ENCODE measurements around the gene GMPS. TPM values are rescaled to one million over a fixed set of nuclear protein-coding genes. Genes with fewer than 3 reads are reported as not detected.

The GMPS gene
- total and polyA plus RNA-seq, 10 of the 15 experiments (the other 5 are each of a cell fraction or from before 2014, with no cell fraction given), result 33.2 to 143 (median 79.0) TPM

GRCh38 chr3:155884292-155884691, 13.8 kb downstream of the GMPS start:
- H3K9ac ChIP-seq (ENCODE audit: control insufficient read depth, insufficient read depth, low read length), result no peak overlapping the region
- ATAC-seq (no peak), FAIRE-seq (no peak), DNase-seq (ENCODE audit: low read depth, low spot score) (no peak)
- POLR2A ChIA-PET, result interaction anchor here (1.2 to 1.3 kb wide), 2 partner anchors 8 to 11 kb away, joined by 3 read pairs; no protein-coding TSS in a partner anchor
- H3K79me2 ChIP-seq (ENCODE audit: control insufficient read depth, insufficient read depth, low read length), result peaks cover 93% of the 10 kb centered on the region
- TF ChIP-seq ESRRA (IDR thresholded peaks at IDR 0.05; ENCODE audit: low read length) (no peak), JUND (IDR thresholded peaks at IDR 0.05; ENCODE audit: low read depth, low read length) (no peak), SIN3A (IDR thresholded peaks at IDR 0.05; ENCODE audit: low read depth, low read length) (no peak), CREM (IDR thresholded peaks at IDR 0.05; ENCODE audit: low read depth) (no peak)
- TF ChIP-seq, protein P1, sequence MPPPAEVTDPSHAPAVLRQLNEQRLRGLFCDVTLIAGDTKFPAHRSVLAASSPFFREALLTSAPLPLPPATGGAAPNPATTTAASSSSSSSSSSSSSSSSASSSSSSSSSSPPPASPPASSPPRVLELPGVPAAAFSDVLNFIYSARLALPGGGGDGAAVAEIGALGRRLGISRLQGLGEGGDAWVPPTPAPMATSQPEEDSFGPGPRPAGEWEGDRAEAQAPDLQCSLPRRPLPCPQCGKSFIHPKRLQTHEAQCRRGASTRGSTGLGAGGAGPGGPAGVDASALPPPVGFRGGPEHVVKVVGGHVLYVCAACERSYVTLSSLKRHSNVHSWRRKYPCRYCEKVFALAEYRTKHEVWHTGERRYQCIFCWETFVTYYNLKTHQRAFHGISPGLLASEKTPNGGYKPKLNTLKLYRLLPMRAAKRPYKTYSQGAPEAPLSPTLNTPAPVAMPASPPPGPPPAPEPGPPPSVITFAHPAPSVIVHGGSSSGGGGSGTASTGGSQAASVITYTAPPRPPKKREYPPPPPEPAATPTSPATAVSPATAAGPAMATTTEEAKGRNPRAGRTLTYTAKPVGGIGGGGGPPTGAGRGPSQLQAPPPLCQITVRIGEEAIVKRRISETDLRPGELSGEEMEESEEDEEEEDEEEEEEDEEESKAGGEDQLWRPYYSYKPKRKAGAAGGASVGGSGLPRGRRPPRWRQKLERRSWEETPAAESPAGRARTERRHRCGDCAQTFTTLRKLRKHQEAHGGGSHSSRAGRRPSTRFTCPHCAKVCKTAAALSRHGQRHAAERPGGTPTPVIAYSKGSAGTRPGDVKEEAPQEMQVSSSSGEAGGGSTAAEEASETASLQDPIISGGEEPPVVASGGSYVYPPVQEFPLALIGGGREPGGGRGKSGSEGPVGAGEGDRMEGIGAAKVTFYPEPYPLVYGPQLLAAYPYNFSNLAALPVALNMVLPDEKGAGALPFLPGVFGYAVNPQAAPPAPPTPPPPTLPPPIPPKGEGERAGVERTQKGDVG (CRISPR knock-in tag; IDR thresholded peaks at IDR 0.05), result no peak
- WGBS (ENCODE audit: insufficient coverage, insufficient replicate concordance, low lambda C conversion rate, missing lambda C conversion rate), result 83% methylated on average over 6 of the region's 7 CpGs
- no TSS peak for BruUV-seq (replicated peaks)
- in situ Hi-C loops (cut with MboI), result no loop called here
- no peaks in the 10 kb centered on the region for H4K20me1 ChIP-seq (ENCODE audit: control insufficient read depth, insufficient read depth)
- H3K9me3 ChIP-seq (replicated peaks; ENCODE audit: control insufficient read depth, insufficient read depth, low read length), result no peaks in the 10 kb centered on the region
- no peaks in the 10 kb centered on the region for H3K27me3 ChIP-seq (replicated peaks in 1 of 2; ENCODE audit: control insufficient read depth in 2 of 2, insufficient read depth in 2 of 2, low read length in 1 of 2)
- H3K27ac ChIP-seq (ENCODE audit: control insufficient read depth, insufficient read depth), result no peak overlapping the region
- CTCF ChIA-PET, result interaction anchor here (0.9 kb wide), 1 partner anchor 78 kb away, joined by 6 read pairs; the partner anchor contains the start of gene C3orf33
- peaks cover 8% of the 10 kb centered on the region for H3K4me1 ChIP-seq (ENCODE audit: control insufficient read depth, insufficient read depth, low read length)
- RAD21 ChIA-PET (ENCODE audit: unreplicated experiment), result no interaction called here
- no peak overlapping the region for H2AFZ ChIP-seq (ENCODE audit: control insufficient read depth, low read depth, low read length)
- H3K4me3 ChIP-seq, result no peak overlapping the region
- H3K4me2 ChIP-seq (ENCODE audit: control insufficient read depth, insufficient read depth), result no peak overlapping the region
- intact Hi-C loops (cut with micrococcal nuclease; ENCODE audit: unreplicated experiment), result no loop called here
- H3K36me3 ChIP-seq (ENCODE audit: control insufficient read depth in 2 of 2, insufficient read depth in 2 of 2, low read length in 1 of 2), result no peaks in the 10 kb centered on the region; a peak in 1 of 4 replicates
- SMC1A ChIA-PET (ENCODE audit: uncharacterized antibody, unreplicated experiment), result interaction anchor here (1.3 to 2.1 kb wide), 3 partner anchors 9 to 19 kb away, joined by 4 to 5 read pairs (median 5); no protein-coding TSS in a partner anchor

All from GM12878 (cell line).